GM12865 (cell line): ENCODE measurements around the gene HMGXB4.

Experiments
- DNase-seq: peaks from one replicate; pipeline ENCODE4 v3.0.0; 2010; ENCODE audit warnings: low read depth
- H3K4me3 ChIP-seq: 2 replicates; pipeline ENCODE4 v1.5.1; 2011; ENCODE audit warnings: mild to moderate bottlenecking, low read depth, low read length, control low read depth
- TF ChIP-seq, protein P1 (sequence below): IDR thresholded peaks from 2 replicates; pipeline ENCODE4 v1.5.1; 2011; ENCODE audit warnings: low read length, control low read depth, low read depth, inconsistent platforms; ENCODE audit not compliant: insufficient read depth; ENCODE audit errors: missing control alignments

The HMGXB4 gene

DNA sequence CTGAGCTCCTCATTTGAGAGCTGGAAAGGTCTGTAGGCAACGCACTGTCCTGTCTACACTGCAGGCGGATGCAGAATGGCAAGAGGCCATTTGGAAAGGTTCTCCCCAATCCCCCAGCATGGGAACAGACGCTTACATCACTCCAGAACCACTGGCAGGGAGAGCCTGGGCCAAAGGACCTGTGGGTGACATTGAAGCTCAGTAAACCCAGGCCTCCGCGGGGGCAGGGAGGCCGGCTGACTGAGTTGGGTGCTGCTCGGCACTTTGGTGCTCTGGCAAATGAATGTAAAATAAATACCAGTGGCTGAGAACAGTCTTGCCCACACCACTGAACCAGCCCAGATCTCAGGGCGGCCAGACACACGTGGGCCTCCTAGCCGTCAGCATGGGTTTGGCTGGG lies 64.8 kb downstream of the HMGXB4 start:
- H3K4me3 ChIP-seq, result no peak overlapping the region
- TF ChIP-seq, protein P1, sequence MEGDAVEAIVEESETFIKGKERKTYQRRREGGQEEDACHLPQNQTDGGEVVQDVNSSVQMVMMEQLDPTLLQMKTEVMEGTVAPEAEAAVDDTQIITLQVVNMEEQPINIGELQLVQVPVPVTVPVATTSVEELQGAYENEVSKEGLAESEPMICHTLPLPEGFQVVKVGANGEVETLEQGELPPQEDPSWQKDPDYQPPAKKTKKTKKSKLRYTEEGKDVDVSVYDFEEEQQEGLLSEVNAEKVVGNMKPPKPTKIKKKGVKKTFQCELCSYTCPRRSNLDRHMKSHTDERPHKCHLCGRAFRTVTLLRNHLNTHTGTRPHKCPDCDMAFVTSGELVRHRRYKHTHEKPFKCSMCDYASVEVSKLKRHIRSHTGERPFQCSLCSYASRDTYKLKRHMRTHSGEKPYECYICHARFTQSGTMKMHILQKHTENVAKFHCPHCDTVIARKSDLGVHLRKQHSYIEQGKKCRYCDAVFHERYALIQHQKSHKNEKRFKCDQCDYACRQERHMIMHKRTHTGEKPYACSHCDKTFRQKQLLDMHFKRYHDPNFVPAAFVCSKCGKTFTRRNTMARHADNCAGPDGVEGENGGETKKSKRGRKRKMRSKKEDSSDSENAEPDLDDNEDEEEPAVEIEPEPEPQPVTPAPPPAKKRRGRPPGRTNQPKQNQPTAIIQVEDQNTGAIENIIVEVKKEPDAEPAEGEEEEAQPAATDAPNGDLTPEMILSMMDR, result no peak
- no peak for DNase-seq

DNA sequence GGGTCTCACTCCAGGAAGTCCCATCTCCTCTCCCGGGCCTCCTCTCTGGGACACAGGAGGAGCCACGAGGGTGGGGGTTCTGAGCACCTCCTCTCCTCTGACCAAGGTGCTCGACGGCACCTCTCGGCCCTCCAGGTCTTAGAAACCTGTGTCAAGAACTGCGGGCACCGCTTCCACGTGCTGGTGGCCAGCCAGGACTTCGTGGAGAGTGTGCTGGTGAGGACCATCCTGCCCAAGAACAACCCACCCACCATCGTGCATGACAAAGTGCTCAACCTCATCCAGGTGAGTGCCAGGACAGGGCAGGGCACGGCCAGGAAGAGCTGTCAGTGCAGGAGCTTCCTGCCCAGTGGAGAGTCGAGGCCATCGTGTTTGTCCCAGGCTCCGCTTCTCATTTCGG lies 65.6 kb downstream of the HMGXB4 start:
- DNase-seq, result no peak
- no peak overlapping the region for H3K4me3 ChIP-seq
- TF ChIP-seq, protein P1, result no peak

DNA sequence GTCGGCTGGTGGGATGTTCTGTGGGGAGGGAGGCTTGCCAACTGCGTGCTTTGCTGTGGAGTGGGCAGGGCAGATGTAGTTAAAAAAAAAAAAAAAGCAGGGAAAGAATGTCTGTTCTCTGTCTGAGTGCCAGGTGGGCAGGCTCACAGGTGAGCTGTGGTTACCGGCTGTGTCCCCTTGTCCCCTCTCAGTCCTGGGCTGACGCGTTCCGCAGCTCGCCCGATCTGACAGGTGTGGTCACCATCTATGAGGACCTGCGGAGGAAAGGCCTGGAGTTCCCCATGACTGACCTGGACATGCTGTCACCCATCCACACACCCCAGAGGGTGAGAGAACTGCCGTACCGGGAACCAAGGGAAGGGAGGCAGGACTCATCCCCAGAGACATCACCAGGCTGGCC lies 66.0 kb downstream of the HMGXB4 start:
- TF ChIP-seq, protein P1, result no peak
- DNase-seq, result no peak
- no peak overlapping the region for H3K4me3 ChIP-seq

DNA sequence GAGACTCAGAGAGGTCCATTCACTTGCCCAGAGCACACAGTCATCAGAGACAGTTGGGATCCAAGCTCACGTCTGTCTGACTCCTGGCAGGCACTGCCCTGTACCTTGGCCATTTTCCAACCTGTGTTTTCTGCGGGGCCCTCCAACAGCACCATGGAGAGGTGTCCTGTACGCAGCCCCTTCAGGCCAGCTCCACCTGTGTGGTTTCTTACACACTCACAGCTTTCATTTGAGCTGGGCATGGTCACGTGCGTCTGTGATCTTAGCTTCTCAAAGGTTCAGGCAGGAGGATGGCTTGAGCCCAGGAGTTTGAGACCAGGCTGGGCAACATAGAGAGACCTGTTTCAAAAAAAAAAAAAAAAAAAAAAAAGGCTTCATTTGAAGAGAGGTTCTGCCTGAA lies 66.8 kb downstream of the HMGXB4 start:
- no peak overlapping the region for H3K4me3 ChIP-seq
- TF ChIP-seq, protein P1, result no peak
- no peak for DNase-seq

DNA sequence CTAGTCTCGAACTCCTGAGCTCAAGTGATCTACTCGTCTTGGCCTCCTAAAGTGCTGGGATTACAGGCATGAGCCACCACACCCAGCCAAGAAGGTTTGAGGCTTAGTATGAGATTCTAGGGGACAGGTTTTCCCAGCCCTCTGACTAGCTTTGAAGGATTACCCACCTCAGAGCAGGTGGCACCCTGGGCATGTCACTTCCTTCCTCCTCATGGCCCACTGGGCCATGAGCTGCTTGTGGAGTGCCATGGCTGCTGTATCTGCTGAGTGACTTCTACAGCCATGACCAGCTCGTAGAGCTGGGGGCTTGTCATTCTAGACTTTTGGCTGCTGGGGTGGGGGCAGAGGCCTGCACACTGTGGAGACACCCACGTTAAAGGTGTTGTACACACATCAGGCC lies 67.5 kb downstream of the HMGXB4 start:
- DNase-seq, result no peak
- H3K4me3 ChIP-seq, result no peak overlapping the region
- TF ChIP-seq, protein P1, result no peak

DNA sequence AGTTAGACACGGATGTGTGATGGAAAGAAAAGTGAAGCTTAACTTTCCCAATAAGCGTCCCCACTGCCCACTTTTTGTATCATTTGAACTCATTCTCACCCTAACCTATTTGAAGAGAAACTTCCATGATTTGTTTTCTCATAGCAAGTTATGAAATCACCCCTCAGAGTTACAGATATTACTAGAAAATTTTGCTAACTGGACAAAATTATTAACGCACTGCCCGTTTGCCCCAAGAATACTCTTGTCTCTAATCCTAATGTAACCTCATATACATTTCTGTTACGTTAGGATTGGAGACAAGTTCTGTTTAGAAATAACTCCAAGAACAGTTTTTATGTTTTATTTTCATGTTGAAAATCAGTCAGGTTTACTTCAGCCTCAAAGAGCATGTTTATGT lies 67.9 kb downstream of the HMGXB4 start:
- DNase-seq, result no peak
- no peak overlapping the region for H3K4me3 ChIP-seq
- TF ChIP-seq, protein P1, result no peak

DNA sequence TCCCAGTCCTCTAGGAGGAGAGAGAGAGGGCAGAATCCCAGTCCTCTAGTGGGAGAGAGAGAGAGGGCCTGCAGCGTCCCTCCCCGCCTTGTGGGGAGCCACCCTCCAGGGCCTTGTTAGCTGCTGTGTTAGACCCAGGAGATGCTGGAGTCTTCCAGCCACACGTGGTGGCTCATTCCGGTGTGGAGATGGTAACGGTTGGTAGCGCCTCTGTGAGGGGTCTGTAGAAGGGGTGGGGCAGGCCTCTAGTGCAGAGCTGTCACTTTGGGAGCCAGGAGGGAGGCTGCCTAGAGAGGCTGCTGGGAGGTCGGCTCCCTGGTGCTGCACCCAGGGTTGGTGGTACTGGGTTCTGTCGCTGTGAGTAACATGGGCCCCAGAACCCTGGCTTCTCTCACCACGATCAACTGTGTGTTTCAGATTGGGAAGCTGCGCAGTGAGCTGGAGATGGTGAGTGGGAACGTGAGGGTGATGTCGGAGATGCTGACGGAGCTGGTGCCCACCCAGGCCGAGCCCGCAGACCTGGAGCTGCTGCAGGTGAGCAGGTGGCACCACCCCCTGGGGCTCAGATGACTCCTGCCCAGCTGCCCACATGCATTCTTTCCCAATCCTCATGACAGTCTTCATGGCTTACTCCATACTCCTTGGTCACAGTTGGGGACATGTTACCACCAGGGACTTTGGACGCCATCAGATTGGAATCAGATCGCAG lies 69.7 kb downstream of the HMGXB4 start:
- TF ChIP-seq, protein P1, result no peak
- no peak overlapping the region for H3K4me3 ChIP-seq
- no peak for DNase-seq
